Measurements from ENCODE around the gene RASEF.

- TF ChIP-seq CTCF (IDR thresholded peaks at IDR 0.05) = no peak
- no peak for TF ChIP-seq POLR2A (IDR thresholded peaks at IDR 0.05; ENCODE audit: low read depth)
Observed at GRCh38 chr9:82997476-82998140, 65.3 kb downstream of the RASEF start.
